Subcutaneous adipose tissue (tissue), 4 donors: ENCODE results near the gene ACTL7B. TPM values are rescaled to one million over a fixed set of nuclear protein-coding genes. Genes with fewer than 3 reads are reported as not detected.

Experiments used
- CTCF ChIP-seq: fragments of 450-650 bp; IDR thresholded peaks from one replicate; pipeline ENCODE4 v1.5.1; 2016; ENCODE audit warnings: low read depth, mild to moderate bottlenecking, control low read depth, antibody characterized with exemption, moderate library complexity
- total RNA-seq, 4 donors: library from RNA; depleted of rRNA; stranded (reverse); fragments of >200 nt; gene quantifications; one replicate each; pipeline ENCODE4 v1.1.0, GENCODE V29; 2016

ACTL7B gene
- total RNA-seq, 4 donors from 2014 or later, result not detected

GRCh38 chr9:108880738-108881316 is 25.0 kb upstream of the ACTL7B start:
- TF ChIP-seq CTCF, result no peak

- TF ChIP-seq CTCF, result no peak
Observed at GRCh38 chr9:108877524-108877923, 21.7 kb upstream of the ACTL7B start.

GRCh38 chr9:108876425-108876824 is 20.6 kb upstream of the ACTL7B start:
- no peak for TF ChIP-seq CTCF

GRCh38 chr9:108874058-108874788 is 18.4 kb upstream of the ACTL7B start:
- TF ChIP-seq CTCF, result no peak

GRCh38 chr9:108869092-108869725 is 13.4 kb upstream of the ACTL7B start:
- TF ChIP-seq CTCF, result no peak

- TF ChIP-seq CTCF, result no peak
Observed at GRCh38 chr9:108867829-108868228, 12.0 kb upstream of the ACTL7B start.

- no peak for TF ChIP-seq CTCF
Observed at GRCh38 chr9:108867116-108867515, 11.3 kb upstream of the ACTL7B start.
